B cell (primary cell): Measurements from ENCODE around the gene HSD17B12. TPM values are rescaled to one million over a fixed set of nuclear protein-coding genes. Genes with fewer than 3 reads are reported as not detected.

ENCODE experiments used
- ATAC-seq: fragments of 200-7000 bp; cut with Tn5 transposase; one replicate; pipeline ENCODE4 v1.10.0; 2021; ENCODE audit warnings: low read depth, mild to moderate bottlenecking, moderate number of reproducible peaks, moderate library complexity
- CTCF ChIA-PET: fragments of 350-600 bp; sonication (Branson Sonifier 250); formaldehyde crosslinking; loops from one replicate; lab custom pipeline; 2021; ENCODE audit warnings: antibody characterized with exemption, inconsistent platforms; lab: Charles Lee
- POLR2A ChIA-PET: fragments of 350-600 bp; sonication (Branson Sonifier 250); formaldehyde crosslinking; loops from one replicate; lab custom pipeline; 2021; ENCODE audit warnings: antibody characterized with exemption; lab: Charles Lee
- DNase-seq: peaks from one replicate; pipeline ENCODE4 v3.0.0; 2013
- H2AFZ ChIP-seq: 2 replicates; pipeline ENCODE4 v1.6.1; 2012; ENCODE audit warnings: mild to moderate bottlenecking, low read depth, low read length; ENCODE audit not compliant: insufficient read depth, poor library complexity, severe bottlenecking
- H3K27ac ChIP-seq, 2 donors: 1 replicate in 1 of 2; 2 replicates in 1 of 2; pipeline ENCODE4 v1.5.1; 2012 to 2013; ENCODE audit warnings: low read length in 2 of 2, mild to moderate bottlenecking in 2 of 2, moderate library complexity in 1 of 2
- H3K27me3 ChIP-seq, 4 experiments: fragments of 200-600 bp in 1 of 4; sonication (generic) in 1 of 4; replicated peaks in 1 of 4; 1 replicate in 2 of 4; 2 replicates in 2 of 4; pipeline versions ENCODE4 v1.6.1 to v1.7.0; 2013 to 2016; ENCODE audit warnings: low read length in 3 of 4, mild to moderate bottlenecking in 2 of 4, mixed read lengths in 1 of 4, moderate library complexity in 1 of 4; ENCODE audit not compliant: insufficient read depth in 4 of 4, control insufficient read depth in 3 of 4; ENCODE audit errors: control extremely low read depth in 1 of 4
- H3K36me3 ChIP-seq, 2 experiments: replicated peaks in 1 of 2; 1 replicate in 1 of 2; 2 replicates in 1 of 2; pipeline versions ENCODE4 v1.6.1 to v1.7.1; 2013; ENCODE audit warnings: low read length in 1 of 2; ENCODE audit not compliant: insufficient read depth in 2 of 2, control insufficient read depth in 1 of 2; ENCODE audit errors: control extremely low read depth in 1 of 2, extremely low read depth in 1 of 2
- H3K4me1 ChIP-seq, 2 donors: fragments of 200-600 bp in 1 of 2; sonication (generic) in 1 of 2; 1 replicate in 1 of 2; 2 replicates in 1 of 2; pipeline versions ENCODE4 v1.5.1 to v1.6.1; 2013 to 2017; ENCODE audit warnings: low read length in 2 of 2; ENCODE audit not compliant: control insufficient read depth in 2 of 2, insufficient read depth in 2 of 2
- H3K4me2 ChIP-seq: replicated peaks from 2 replicates; pipeline ENCODE3; 2012; ENCODE audit warnings: mild to moderate bottlenecking, low read depth, low read length; ENCODE audit not compliant: poor library complexity, severe bottlenecking
- H3K4me3 ChIP-seq, 5 experiments: fragments of 200-600 bp in 1 of 5; sonication (generic) in 1 of 5; 1 replicate in 3 of 5; 2 replicates in 2 of 5; pipeline versions ENCODE4 v1.5.1 to v1.7.0; 2011 to 2016; ENCODE audit warnings: low read length in 4 of 5, mild to moderate bottlenecking in 4 of 5, low read depth in 2 of 5, control low read depth in 1 of 5, moderate library complexity in 1 of 5; ENCODE audit not compliant: insufficient read depth in 1 of 5; ENCODE audit errors: control extremely low read depth in 1 of 5, extremely low read depth in 1 of 5
- H3K79me2 ChIP-seq: fragments of 200-600 bp; sonication (generic); one replicate; pipeline ENCODE4 v1.6.0; 2016; ENCODE audit warnings: low read length; ENCODE audit not compliant: control insufficient read depth, insufficient read depth
- H3K9ac ChIP-seq: fragments of 200-600 bp; sonication (generic); 2 replicates; pipeline ENCODE4 v1.6.1; 2017; ENCODE audit warnings: mild to moderate bottlenecking, low read length, moderate library complexity
- H3K9me3 ChIP-seq, 3 donors: one replicate each; pipeline versions ENCODE4 v1.6.1 to v1.7.1; 2013; ENCODE audit warnings: low read length in 2 of 3; ENCODE audit not compliant: control insufficient read depth in 2 of 3, insufficient read depth in 1 of 3; ENCODE audit errors: control extremely low read depth in 1 of 3
- H4K20me1 ChIP-seq: 2 replicates; pipeline ENCODE4 v1.6.0; 2012; ENCODE audit warnings: mild to moderate bottlenecking, low read length; ENCODE audit not compliant: insufficient read depth, control insufficient read depth, poor library complexity, severe bottlenecking
- H3K27ac Mint-ChIP-seq: one replicate; pipeline ENCODE4 v1.8.0; 2021; ENCODE audit warnings: mixed read lengths
- H3K27me3 Mint-ChIP-seq: one replicate; pipeline ENCODE4 v1.8.0; 2021; ENCODE audit warnings: mixed read lengths
- H3K4me1 Mint-ChIP-seq: one replicate; pipeline ENCODE4 v1.8.0; 2021; ENCODE audit warnings: mixed read lengths
- H3K4me3 Mint-ChIP-seq: one replicate; pipeline ENCODE4 v1.8.0; 2021; ENCODE audit warnings: mixed read lengths
- H3K9me3 Mint-ChIP-seq: one replicate; pipeline ENCODE4 v1.8.0; 2022; ENCODE audit warnings: mixed read lengths; ENCODE audit not compliant: insufficient read depth
- EZH2 ChIP-seq: IDR thresholded peaks from 2 replicates; pipeline ENCODE4 v1.6.1; 2012; ENCODE audit warnings: borderline replicate concordance, low read depth, mild to moderate bottlenecking, moderate library complexity, low read length; ENCODE audit not compliant: insufficient read depth, poor library complexity, severe bottlenecking
- WGBS: methylation state at CpG from one replicate; pipeline ENCODE4 v1.1.5; 2013; ENCODE audit warnings: missing lambda C conversion rate; ENCODE audit not compliant: insufficient coverage; 5-methylcytosine and 5-hydroxymethylcytosine counted together
- intact Hi-C: fragments of 100-400 bp; cut with micrococcal nuclease; formaldehyde crosslinking; loops from one replicate; pipeline ENCODE4 v1.10.0; 2022
- polyA plus RNA-seq: library from polyadenylated mRNA; depleted of rRNA; stranded (reverse); fragments of >200 nt; gene quantifications from 2 replicates; pipeline ENCODE4 v1.2.3, GENCODE V29; 2012
- total RNA-seq, 2 donors: library from RNA; stranded (reverse); fragments of 120-200 nt in 1 of 2; gene quantifications; 1 replicate in 1 of 2; 2 replicates in 1 of 2; pipeline versions ENCODE4 v1.2.3 to v1.2.4, GENCODE V29; 2013 to 2022
- TF ChIP-seq, protein P1 (sequence below): fragments of 200-600 bp; IDR thresholded peaks from one replicate; pipeline ENCODE4 v1.8.0; 2022; ENCODE audit warnings: antibody characterized with exemption, mild to moderate bottlenecking

HSD17B12 gene
- total and polyA plus RNA-seq, 2 donors (not counting 1 experiment from before 2014, with no cell fraction given): 13.1 to 34.6 TPM

DNA sequence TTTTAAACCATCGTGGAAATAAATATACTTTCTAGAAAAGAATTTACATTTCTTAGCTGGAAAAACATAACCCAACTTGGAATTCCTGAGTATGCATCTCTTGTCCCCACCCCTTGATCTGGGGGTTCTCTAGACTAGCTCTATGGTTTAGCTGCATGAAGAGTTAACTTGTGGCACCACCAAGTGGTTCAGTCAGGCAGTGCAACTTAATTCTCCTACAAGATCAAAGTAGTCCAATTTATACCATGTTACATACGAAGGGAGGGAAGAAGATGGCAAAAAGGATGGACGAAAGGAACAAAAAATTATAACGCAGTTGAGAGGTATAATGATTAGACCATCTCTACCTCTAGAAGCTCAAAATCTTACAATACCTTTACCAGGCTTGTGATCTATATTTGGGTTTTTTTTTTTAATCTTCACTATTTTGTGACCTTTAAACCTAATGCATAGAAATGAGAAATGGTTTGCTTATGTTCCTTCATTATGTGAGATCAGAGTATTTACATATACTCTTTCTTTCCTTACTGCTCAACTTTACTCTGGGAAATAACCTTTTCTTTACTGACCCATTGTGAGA, 171.6 kb downstream of the HSD17B12 start:
- CTCF ChIA-PET: interaction anchor here (0.5 to 2.0 kb wide), 14 partner anchors 10 to 569 kb away, joined by 3 to 16 read pairs (median 4); partner anchors contain the start of gene API5

DNA sequence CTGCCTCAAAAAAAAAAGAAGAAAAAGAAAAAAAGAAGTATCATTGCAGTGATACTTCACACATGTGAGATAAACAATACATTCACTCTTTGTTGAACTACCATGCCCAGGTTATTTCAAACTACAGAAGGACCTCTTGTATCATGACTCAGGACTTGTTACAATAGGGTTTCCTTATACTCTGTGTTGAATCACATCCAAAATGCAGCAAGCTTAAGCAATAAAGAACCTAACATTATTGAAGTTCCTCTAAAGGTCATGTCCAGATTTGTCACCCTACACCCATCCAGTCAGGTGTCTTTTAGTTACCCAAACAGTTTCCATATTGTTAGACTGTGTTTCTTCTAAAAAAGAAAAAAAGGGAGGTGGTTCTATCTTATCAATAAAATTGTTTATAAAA, 173.2 kb downstream of the HSD17B12 start:
- Histone ChIP-seq H3K9ac (no peak overlapping the region), H4K20me1 (no peaks in the 10 kb centered on the region), H3K4me3 (no peak overlapping the region), H3K4me2 (no peak overlapping the region), H3K36me3 (peaks cover 2 to 10% of the 10 kb centered on the region in 2 experiments), H2AFZ (no peak overlapping the region), H3K79me2 (no peaks in the 10 kb centered on the region), H3K9me3 (no peaks in the 10 kb centered on the region), H3K27ac (no peak overlapping the region), H3K4me1 (no peaks in the 10 kb centered on the region), H3K27me3 (no peaks in the 10 kb centered on the region)
- H3K27ac Mint-ChIP-seq: no peak overlapping the region
- no peaks in the 10 kb centered on the region for H3K4me1 Mint-ChIP-seq
- no peak overlapping the region for H3K4me3 Mint-ChIP-seq
- no peaks in the 10 kb centered on the region for H3K27me3 Mint-ChIP-seq
- CTCF ChIA-PET: interaction anchor here (0.7 kb wide), 1 partner anchor 426 kb away, joined by 3 read pairs; no protein-coding TSS in a partner anchor
- intact Hi-C loops: loop anchor here (10.0 kb wide), 2 partner anchors 349 to 1079 kb away; no protein-coding TSS in a partner anchor
- ATAC-seq: no peak
- POLR2A ChIA-PET: no interaction called here
- no peak for DNase-seq
- no peaks in the 10 kb centered on the region for H3K9me3 Mint-ChIP-seq
- TF ChIP-seq, protein P1, sequence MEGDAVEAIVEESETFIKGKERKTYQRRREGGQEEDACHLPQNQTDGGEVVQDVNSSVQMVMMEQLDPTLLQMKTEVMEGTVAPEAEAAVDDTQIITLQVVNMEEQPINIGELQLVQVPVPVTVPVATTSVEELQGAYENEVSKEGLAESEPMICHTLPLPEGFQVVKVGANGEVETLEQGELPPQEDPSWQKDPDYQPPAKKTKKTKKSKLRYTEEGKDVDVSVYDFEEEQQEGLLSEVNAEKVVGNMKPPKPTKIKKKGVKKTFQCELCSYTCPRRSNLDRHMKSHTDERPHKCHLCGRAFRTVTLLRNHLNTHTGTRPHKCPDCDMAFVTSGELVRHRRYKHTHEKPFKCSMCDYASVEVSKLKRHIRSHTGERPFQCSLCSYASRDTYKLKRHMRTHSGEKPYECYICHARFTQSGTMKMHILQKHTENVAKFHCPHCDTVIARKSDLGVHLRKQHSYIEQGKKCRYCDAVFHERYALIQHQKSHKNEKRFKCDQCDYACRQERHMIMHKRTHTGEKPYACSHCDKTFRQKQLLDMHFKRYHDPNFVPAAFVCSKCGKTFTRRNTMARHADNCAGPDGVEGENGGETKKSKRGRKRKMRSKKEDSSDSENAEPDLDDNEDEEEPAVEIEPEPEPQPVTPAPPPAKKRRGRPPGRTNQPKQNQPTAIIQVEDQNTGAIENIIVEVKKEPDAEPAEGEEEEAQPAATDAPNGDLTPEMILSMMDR: no peak
- TF ChIP-seq EZH2: no peak

More for the DNA sequence above, 171.6 kb downstream of the HSD17B12 start:
- Histone ChIP-seq H3K4me1 (no peaks in the 10 kb centered on the region), H3K27ac (no peak overlapping the region), H2AFZ (no peak overlapping the region), H3K27me3 (no peaks in the 10 kb centered on the region), H3K9me3 (no peaks in the 10 kb centered on the region), H3K4me3 (no peak overlapping the region), H3K79me2 (no peaks in the 10 kb centered on the region), H4K20me1 (no peaks in the 10 kb centered on the region), H3K4me2 (no peak overlapping the region), H3K9ac (no peak overlapping the region), H3K36me3 (peaks cover 2 to 10% of the 10 kb centered on the region in 2 experiments)
- ATAC-seq: peak; percentile 58
- peak; percentile 59 for DNase-seq
- intact Hi-C loops: loop anchor here (10.0 kb wide), 2 partner anchors 347 to 1077 kb away; no protein-coding TSS in a partner anchor
- Mint-ChIP-seq H3K27me3 (no peaks in the 10 kb centered on the region), H3K9me3 (no peaks in the 10 kb centered on the region), H3K4me3 (no peak overlapping the region), H3K27ac (no peak overlapping the region), H3K4me1 (no peaks in the 10 kb centered on the region)
- POLR2A ChIA-PET: no interaction called here
- no CpG with 5 or more reads among the region's 4 CpGs for WGBS
- TF ChIP-seq, protein P1: peak; percentile 86
- TF ChIP-seq EZH2: no peak
